HG03135 (cell line): ENCODE data around the gene LIFR.
"Not testable (repeated sequence)": the region's sequence is repeated elsewhere in the genome, so short reads cannot be mapped to it uniquely, and the experiment has no call there.

Experiments used
- ATAC-seq: cut with Tn5 transposase; IDR thresholded peaks from one replicate; pipeline ENCODE4 v1.9.1; 2021; ENCODE audit warnings: mild to moderate bottlenecking, moderate library complexity; ENCODE audit not compliant: unreplicated experiment

LIFR gene

DNA sequence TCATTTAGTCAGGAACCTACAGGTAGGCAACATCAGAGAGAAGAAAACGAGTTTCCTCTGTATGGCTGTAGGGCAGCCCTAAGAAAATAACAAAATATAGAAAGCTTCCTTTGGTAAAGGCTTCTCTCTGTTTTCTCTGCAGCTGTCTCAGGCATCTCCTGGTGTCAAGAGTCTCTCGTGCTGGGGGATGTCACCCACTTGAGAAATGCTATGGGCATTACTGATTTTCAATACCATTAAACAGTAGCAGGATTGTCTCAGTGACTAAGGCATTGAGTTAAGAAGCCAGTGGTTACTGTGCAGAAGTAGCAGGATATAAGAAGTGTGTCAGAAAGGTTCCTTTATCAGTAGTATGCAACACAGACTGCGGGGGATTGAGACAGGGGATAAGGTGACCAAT is 32.4 kb downstream of the LIFR start:
- ATAC-seq: no peak

DNA sequence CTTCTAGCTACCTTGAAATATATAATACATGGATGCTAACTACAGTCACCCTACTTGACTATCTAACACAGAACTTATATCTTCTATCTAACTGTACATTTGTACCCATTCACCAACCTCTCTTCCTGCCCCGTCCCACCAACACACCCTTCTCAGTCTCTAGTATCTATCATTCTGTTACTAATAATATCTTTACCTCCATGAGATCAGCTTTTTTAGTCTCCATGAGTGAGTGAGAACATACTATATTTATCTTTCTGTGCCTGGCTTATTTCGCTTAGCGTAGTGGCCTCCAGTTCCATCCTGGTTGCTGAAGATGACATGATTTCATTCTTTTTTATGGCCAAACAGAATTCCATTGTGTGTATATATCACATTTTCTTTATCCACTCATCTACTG is 37.0 kb downstream of the LIFR start:
- no peak for ATAC-seq

GRCh38 chr5:38518341-38518740 is 38.1 kb downstream of the LIFR start:
- ATAC-seq: no peak

- not testable (repeated sequence) for ATAC-seq
Observed at GRCh38 chr5:38516649-38517048, 39.8 kb downstream of the LIFR start.

DNA sequence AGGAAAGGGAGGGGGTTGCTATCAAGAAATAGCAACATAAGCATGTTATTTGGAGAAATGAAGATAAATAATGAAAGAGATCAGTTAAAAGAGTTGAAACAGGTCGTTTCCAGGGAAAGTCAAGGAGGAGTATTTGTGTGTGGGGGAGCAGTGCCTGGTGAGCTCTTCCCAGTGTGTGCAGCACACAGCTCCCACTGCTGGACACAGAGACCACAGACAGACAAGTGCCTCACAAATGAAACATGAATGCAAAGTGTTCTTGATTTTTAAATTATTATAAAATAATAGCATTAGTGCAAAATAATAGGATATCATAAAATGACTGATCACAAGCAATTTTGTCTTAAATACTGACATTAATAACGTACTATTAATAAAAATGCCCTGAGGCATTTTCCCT is 40.8 kb downstream of the LIFR start:
- ATAC-seq: no peak

- ATAC-seq: no peak
Observed at GRCh38 chr5:38515092-38515491, 41.4 kb downstream of the LIFR start.

DNA sequence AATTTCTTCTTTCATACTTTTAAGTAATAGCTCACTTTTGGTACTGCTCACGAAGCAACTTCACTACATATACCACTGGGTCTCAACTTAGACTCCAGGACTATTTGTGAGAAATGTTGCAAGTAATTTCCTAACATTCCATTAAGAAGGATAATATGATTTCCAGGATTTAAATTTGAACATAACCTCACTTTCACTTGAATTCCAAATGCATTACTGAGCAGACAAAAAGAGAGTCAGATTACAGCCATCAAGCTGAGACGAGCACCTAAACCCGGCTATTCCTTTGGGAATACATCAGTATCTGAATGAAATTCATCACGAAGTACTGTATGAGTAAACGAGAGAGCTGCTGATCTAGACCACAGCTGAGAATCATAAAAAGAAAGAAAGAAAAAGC is 47.3 kb downstream of the LIFR start:
- no peak for ATAC-seq

DNA sequence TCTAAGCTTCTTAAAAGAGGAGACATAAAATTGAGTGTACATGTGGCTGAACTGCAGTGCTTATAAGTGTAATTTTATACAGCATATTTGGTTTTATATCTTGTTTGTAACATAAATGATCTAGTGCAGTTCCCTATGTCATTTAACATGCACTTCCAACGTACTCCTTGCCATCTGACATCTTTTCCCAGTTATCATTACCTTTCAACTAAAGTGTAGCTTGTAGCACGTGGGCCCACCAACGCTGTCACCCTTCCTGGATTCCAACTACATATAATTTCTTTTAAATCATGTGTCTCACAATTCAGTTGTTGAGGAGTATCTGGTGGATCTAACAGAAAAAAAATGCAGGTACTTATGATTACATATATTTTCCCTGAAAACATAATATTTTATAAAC is 50.1 kb downstream of the LIFR start:
- no peak for ATAC-seq

- no peak for ATAC-seq
Observed at GRCh38 chr5:38500573-38501260, 55.7 kb downstream of the LIFR start.

GRCh38 chr5:38497946-38498345 is 58.5 kb downstream of the LIFR start:
- ATAC-seq: no peak

DNA sequence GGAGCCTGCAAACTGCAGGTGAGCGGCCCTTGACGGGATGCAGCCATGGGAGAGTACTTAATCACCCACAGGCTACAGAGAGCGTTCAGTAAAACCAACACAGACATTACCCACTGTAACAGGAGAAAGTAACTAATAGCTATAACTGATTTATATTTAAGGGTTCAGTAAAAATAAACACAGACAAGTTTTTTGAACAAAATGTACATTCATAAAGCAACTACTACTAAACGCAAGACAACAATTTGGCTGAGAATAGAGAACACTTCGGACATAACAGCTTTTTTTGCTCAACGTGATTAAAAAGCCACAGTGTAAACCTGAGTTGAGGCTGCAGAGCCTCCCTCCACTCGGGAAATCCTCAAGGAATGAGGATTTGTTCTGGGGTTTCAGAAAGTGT is 61.7 kb downstream of the LIFR start:
- ATAC-seq: no peak

GRCh38 chr5:38494175-38494574 is 62.3 kb downstream of the LIFR start:
- ATAC-seq: no peak

- no peak for ATAC-seq
Observed at GRCh38 chr5:38483805-38484398, 72.5 kb downstream of the LIFR start.

GRCh38 chr5:38479315-38479904 is 77.0 kb downstream of the LIFR start:
- ATAC-seq: no peak

DNA sequence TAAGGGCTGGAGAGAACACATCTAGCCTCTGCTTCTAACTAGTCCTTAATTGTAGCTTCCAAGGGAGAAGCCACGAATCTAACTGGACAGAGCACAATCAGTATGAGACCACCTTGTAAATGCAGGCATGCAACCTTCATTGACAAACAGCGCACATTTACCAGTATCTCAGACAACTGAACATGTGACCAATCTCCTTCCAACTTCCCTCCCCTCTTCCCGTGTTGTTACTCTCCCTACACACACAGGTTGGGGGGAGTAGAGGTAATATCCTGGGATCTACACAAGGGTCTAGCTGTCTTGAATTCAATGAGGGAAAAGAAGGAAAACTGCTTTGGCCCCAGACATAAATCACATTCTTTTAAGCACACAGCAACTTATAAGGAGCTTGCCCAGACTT is 77.6 kb downstream of the LIFR start:
- no peak for ATAC-seq

DNA sequence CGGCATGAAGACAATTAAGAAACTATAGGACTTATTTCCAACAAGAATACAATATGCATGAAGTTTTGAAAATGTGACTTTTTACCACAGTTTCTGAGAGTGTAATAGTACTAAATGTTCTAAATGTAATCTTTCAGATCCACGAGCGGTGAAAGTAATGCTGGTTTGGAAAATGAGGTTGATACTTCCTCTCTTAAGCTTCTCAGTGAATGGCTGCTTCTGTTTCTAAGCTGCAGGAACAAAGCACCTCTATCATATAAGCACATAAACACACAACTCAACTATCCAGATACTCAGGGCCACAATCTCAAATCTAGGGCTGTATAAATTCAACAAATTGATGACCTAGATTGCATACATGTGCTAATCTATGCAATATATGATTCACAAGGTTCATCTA is 78.3 kb downstream of the LIFR start:
- no peak for ATAC-seq

- no peak for ATAC-seq
Observed at GRCh38 chr5:38473008-38473407, 83.4 kb downstream of the LIFR start.

DNA sequence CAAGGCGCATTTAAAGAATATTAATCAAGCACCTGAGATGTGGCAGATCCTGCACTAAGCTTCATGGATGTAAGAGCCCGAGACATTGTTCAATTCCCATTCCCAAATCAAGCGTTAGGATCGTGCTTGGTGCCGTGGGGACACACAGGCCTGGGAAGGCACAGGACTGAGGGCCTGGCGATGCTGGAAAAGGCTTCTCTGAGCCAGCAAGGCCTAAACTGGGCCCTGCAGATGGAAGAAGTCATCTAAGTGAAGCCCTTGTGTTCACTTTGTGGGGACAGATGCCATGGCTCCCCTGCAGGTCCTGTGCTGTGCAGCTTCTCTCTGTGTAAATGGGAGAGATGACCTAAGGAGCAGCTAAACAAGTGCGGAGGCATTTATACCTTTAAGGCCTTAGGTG is 83.9 kb downstream of the LIFR start:
- no peak for ATAC-seq

- no peak for ATAC-seq
Observed at GRCh38 chr5:38471709-38472108, 84.7 kb downstream of the LIFR start.

DNA sequence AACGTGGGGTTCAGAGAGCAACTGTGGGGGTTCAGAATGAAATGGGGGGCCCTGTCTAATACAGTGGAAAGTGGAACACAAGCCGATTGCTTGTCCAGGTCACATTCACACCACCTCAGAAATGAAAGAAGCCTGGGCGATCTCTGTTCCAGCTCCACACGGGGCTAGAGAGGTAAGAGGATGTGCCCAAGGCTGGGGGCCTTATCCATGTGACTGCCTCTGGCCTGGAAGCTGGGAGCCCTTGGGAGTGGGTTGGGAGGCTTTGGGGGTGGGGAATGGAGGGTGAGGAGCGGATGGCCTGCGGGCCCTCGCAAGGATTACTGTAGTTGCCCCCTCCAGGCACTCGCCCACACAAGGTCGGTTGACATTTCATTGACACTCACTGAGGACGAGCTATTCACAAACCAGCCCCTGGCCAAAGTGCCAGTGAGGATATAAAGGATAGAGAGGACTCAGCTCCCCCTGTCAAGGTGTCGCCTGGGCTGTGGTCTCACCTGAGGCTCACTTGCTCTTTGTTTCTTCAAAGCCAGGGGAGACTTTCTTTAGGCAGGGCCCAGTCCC is 86.7 kb downstream of the LIFR start:
- ATAC-seq: no peak

GRCh38 chr5:38468978-38469706 is 87.3 kb downstream of the LIFR start:
- ATAC-seq: no peak
